ENCODE measurements around the gene AJAP1.

The AJAP1 gene

GRCh38 chr1:4702464-4702863, 48.1 kb downstream of the AJAP1 start:
- TF ChIP-seq ZNF776 (tag by site-specific recombination; IDR thresholded peaks at IDR 0.05; ENCODE audit: borderline replicate concordance) (no peak), ZNF37A (tag by site-specific recombination; IDR thresholded peaks at IDR 0.05) (no peak)
- ChIA-PET CTCF (no interaction called here), POLR2A (no interaction called here)
- H3K4me1 ChIP-seq (ENCODE audit: control insufficient read depth, insufficient read depth, low read length): no peaks in the 10 kb centered on the region
- H3K36me3 ChIP-seq (ENCODE audit: control insufficient read depth in 2 of 2, insufficient read depth in 1 of 2, low read length in 2 of 2): no peaks in the 10 kb centered on the region
- H3K4me3 ChIP-seq (ENCODE audit: low read depth, low read length): no peak overlapping the region
- no peaks in the 10 kb centered on the region for H3K9me3 ChIP-seq (ENCODE audit: control insufficient read depth, insufficient read depth, low read depth, low read length)
- H3K27ac ChIP-seq (ENCODE audit: extremely low read depth, low read depth, low read length): no peak overlapping the region

- Histone ChIP-seq H3K4me1 (ENCODE audit: control insufficient read depth, insufficient read depth, low read length) (no peaks in the 10 kb centered on the region), H3K9me3 (ENCODE audit: control insufficient read depth, insufficient read depth, low read depth, low read length) (no peaks in the 10 kb centered on the region), H3K36me3 (ENCODE audit: control insufficient read depth in 2 of 2, insufficient read depth in 1 of 2, low read length in 2 of 2) (no peaks in the 10 kb centered on the region), H3K4me3 (ENCODE audit: low read depth, low read length) (no peak overlapping the region), H3K27ac (ENCODE audit: extremely low read depth, low read depth, low read length) (no peak overlapping the region)
- ChIA-PET CTCF (no interaction called here), POLR2A (no interaction called here)
- TF ChIP-seq ZNF623 (tag by site-specific recombination; IDR thresholded peaks at IDR 0.05) (no peak), ZNF776 (tag by site-specific recombination; IDR thresholded peaks at IDR 0.05; ENCODE audit: borderline replicate concordance) (no peak), ZNF354C (tag by site-specific recombination; IDR thresholded peaks at IDR 0.05; ENCODE audit: borderline replicate concordance, low read depth) (no peak), KLF8 (tag by site-specific recombination; IDR thresholded peaks at IDR 0.05) (no peak), GLIS2 (tag by site-specific recombination; IDR thresholded peaks at IDR 0.05) (no peak), ZNF274 (IDR thresholded peaks at IDR 0.05; ENCODE audit: low read length) (no peak), ZNF274 (tag by site-specific recombination; IDR thresholded peaks at IDR 0.05; ENCODE audit: borderline replicate concordance) (no peak), TRIM28 (IDR thresholded peaks at IDR 0.05; ENCODE audit: borderline replicate concordance, low read length) (no peak; the same call in 1 of the 2 replicates), ZNF112 (tag by site-specific recombination; IDR thresholded peaks at IDR 0.05) (no peak)
Observed at GRCh38 chr1:4702932-4703331, 48.5 kb downstream of the AJAP1 start.

- CTCF ChIA-PET: no interaction called here
- no peaks in the 10 kb centered on the region for H3K9me3 ChIP-seq (ENCODE audit: control insufficient read depth, insufficient read depth, low read depth, low read length)
- no peak overlapping the region for H3K4me3 ChIP-seq (ENCODE audit: low read depth, low read length)
- H3K36me3 ChIP-seq (ENCODE audit: control insufficient read depth in 2 of 2, insufficient read depth in 1 of 2, low read length in 2 of 2): no peaks in the 10 kb centered on the region
- POLR2A ChIA-PET: no interaction called here
- no peak overlapping the region for H3K27ac ChIP-seq (ENCODE audit: extremely low read depth, low read depth, low read length)
- H3K4me1 ChIP-seq (ENCODE audit: control insufficient read depth, insufficient read depth, low read length): no peaks in the 10 kb centered on the region
- no peak for TF ChIP-seq BCL11B (tag by site-specific recombination; IDR thresholded peaks at IDR 0.05; ENCODE audit: low read depth)
- TF ChIP-seq ZNF48 (tag by site-specific recombination; IDR thresholded peaks at IDR 0.05): no peak
- no peak for TF ChIP-seq ZNF174 (tag by site-specific recombination; IDR thresholded peaks at IDR 0.05)
- TF ChIP-seq ZNF221 (tag by site-specific recombination; IDR thresholded peaks at IDR 0.05; ENCODE audit: borderline replicate concordance): no peak
Observed at GRCh38 chr1:4703646-4704045, 49.2 kb downstream of the AJAP1 start.

DNA sequence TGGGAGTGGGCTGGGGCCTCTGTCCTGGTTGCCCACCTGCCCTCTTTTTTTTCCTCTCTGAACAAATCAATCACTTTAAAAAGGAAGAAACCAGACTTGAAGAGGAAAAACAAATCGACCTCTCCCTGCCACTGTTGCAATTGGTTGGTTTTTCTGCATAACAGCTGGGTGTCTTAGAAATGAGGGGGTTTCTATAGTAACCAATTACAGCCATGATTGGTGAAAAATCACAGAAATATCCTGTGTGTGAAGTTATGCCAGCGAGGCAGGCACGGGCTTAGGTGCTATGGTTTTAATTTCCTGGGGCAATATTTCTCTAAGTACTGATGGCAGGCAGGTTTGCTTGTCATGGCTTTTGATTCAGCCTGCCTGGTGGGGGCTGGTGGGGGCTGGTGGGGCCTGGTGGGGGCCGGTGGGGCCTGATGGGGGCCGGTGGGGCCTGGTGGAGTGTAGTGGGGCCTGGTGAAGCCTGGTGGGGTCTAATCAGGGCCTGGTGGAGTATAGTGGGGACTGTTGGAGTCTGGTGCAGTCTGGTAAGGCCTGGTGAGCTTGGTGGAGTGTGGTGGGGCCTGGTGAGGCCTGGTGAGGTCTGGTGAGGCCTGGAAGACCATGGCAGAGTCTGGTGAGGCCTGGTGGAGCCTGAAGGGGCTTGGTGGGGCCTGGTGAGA, 54.6 kb downstream of the AJAP1 start:
- H3K4me1 ChIP-seq (ENCODE audit: control insufficient read depth, insufficient read depth, low read length): no peaks in the 10 kb centered on the region
- no peak overlapping the region for H3K27ac ChIP-seq (ENCODE audit: extremely low read depth, low read depth, low read length)
- ChIA-PET CTCF (no interaction called here), POLR2A (no interaction called here)
- H3K9me3 ChIP-seq (ENCODE audit: control insufficient read depth, insufficient read depth, low read depth, low read length): no peaks in the 10 kb centered on the region
- no peaks in the 10 kb centered on the region for H3K36me3 ChIP-seq (ENCODE audit: control insufficient read depth in 2 of 2, insufficient read depth in 1 of 2, low read length in 2 of 2)
- no peak overlapping the region for H3K4me3 ChIP-seq (ENCODE audit: low read depth, low read length)
- no peak for TF ChIP-seq ZNF560 (tag by site-specific recombination; IDR thresholded peaks at IDR 0.05; ENCODE audit: borderline replicate concordance)
- no peak for TF ChIP-seq ZSCAN5A (tag by site-specific recombination; IDR thresholded peaks at IDR 0.05)
- no peak for TF ChIP-seq ZNF341 (tag by site-specific recombination; IDR thresholded peaks at IDR 0.05; ENCODE audit: low read depth)
- no peak for TF ChIP-seq ZNF660 (tag by site-specific recombination; IDR thresholded peaks at IDR 0.05)
- no peak for TF ChIP-seq SALL2 (tag by site-specific recombination; IDR thresholded peaks at IDR 0.05; ENCODE audit: borderline replicate concordance)
- no peak for TF ChIP-seq KLF7 (tag by site-specific recombination; IDR thresholded peaks at IDR 0.05; ENCODE audit: borderline replicate concordance)
- no peak for TF ChIP-seq HOXC10 (CRISPR knock-in tag; IDR thresholded peaks at IDR 0.05)
- TF ChIP-seq ZNF16 (tag by site-specific recombination; IDR thresholded peaks at IDR 0.05; ENCODE audit: low read depth): no peak
- no peak for TF ChIP-seq ZNF211 (tag by site-specific recombination; IDR thresholded peaks at IDR 0.05; ENCODE audit: low read depth)
- TF ChIP-seq, protein P1, sequence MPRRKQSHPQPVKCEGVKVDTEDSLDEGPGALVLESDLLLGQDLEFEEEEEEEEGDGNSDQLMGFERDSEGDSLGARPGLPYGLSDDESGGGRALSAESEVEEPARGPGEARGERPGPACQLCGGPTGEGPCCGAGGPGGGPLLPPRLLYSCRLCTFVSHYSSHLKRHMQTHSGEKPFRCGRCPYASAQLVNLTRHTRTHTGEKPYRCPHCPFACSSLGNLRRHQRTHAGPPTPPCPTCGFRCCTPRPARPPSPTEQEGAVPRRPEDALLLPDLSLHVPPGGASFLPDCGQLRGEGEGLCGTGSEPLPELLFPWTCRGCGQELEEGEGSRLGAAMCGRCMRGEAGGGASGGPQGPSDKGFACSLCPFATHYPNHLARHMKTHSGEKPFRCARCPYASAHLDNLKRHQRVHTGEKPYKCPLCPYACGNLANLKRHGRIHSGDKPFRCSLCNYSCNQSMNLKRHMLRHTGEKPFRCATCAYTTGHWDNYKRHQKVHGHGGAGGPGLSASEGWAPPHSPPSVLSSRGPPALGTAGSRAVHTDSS (tag by site-specific recombination; IDR thresholded peaks at IDR 0.05): no peak
- TF ChIP-seq EGR2 (tag by site-specific recombination; IDR thresholded peaks at IDR 0.05; ENCODE audit: low read depth): no peak
- no peak for TF ChIP-seq ZNF76 (tag by site-specific recombination; IDR thresholded peaks at IDR 0.05; ENCODE audit: borderline replicate concordance, low read depth)
